ENCODE data around the gene OR51Q1. TPM values are rescaled to one million over a fixed set of nuclear protein-coding genes. Genes with fewer than 3 reads are reported as not detected.

The OR51Q1 gene
- total RNA-seq, 2 donors from 2014 or later = 0.24 to 1.6 TPM

DNA sequence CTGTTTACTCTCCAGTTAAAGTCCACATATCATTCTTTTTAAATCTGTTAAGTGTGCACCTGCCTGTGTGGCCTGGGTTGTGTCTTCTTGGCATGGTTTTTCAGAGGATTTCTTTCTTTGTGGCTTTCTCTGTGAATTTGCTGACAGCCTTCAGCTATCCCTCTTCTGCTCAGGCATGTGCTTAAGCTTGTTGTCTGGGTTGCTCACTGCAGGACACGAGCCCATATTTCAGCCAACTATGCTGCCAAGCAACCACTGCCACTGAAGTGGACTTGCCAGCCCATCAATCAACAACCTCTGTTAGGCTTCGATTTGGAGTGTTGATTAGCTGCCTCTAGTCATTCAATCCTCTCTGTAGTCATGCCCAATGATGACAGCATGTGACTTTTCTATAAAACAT lies 45.6 kb downstream of the OR51Q1 start:
- TF ChIP-seq, protein P1, sequence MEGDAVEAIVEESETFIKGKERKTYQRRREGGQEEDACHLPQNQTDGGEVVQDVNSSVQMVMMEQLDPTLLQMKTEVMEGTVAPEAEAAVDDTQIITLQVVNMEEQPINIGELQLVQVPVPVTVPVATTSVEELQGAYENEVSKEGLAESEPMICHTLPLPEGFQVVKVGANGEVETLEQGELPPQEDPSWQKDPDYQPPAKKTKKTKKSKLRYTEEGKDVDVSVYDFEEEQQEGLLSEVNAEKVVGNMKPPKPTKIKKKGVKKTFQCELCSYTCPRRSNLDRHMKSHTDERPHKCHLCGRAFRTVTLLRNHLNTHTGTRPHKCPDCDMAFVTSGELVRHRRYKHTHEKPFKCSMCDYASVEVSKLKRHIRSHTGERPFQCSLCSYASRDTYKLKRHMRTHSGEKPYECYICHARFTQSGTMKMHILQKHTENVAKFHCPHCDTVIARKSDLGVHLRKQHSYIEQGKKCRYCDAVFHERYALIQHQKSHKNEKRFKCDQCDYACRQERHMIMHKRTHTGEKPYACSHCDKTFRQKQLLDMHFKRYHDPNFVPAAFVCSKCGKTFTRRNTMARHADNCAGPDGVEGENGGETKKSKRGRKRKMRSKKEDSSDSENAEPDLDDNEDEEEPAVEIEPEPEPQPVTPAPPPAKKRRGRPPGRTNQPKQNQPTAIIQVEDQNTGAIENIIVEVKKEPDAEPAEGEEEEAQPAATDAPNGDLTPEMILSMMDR (conservative IDR thresholded peaks at IDR 0.05) = no peak
- H3K4me3 ChIP-seq (ENCODE audit: low read length) = no peak overlapping the region
- WGBS, 2 experiments (ENCODE audit: insufficient coverage in 1 of 2, insufficient read length in 1 of 2) = 85% methylated on average over 2 of the region's 2 CpGs; no CpG with 5 or more reads in 1 of the 2 experiments
- Mint-ChIP-seq H3K27ac (no peak overlapping the region), H3K4me3 (no peak overlapping the region), H3K4me1 (no peaks in the 10 kb centered on the region), H3K36me3 (ENCODE audit: low read depth) (no peaks in the 10 kb centered on the region), H3K9me3 (no peaks in the 10 kb centered on the region), H3K27me3 (ENCODE audit: insufficient read depth) (no peaks in the 10 kb centered on the region)
- no peaks in the 10 kb centered on the region for H3K4me1 ChIP-seq (ENCODE audit: control insufficient read depth, insufficient read depth, low read length)
- H3K27ac ChIP-seq (ENCODE audit: low read depth, low read length) = no peak overlapping the region
- no peak overlapping the region for H3K9ac ChIP-seq (ENCODE audit: extremely low read depth, low read length, poor library complexity, severe bottlenecking)
- no peaks in the 10 kb centered on the region for H3K9me3 ChIP-seq (ENCODE audit: control insufficient read depth, low read length)
- no peaks in the 10 kb centered on the region for H3K27me3 ChIP-seq (ENCODE audit: control insufficient read depth, insufficient read depth, low read length, poor library complexity, severe bottlenecking)
- DNase-seq = no peak
- H3K36me3 ChIP-seq (ENCODE audit: control insufficient read depth, insufficient read depth, low read length) = no peaks in the 10 kb centered on the region

Other genes starting within 250 kb of the OR51Q1 start
- gene OR51V1, start 221.4 kb upstream of the OR51Q1 start, total RNA-seq = not detected
- not detected for gene HBB, start 195.0 kb upstream of the OR51Q1 start, total RNA-seq
- not detected for gene HBD, start 187.6 kb upstream of the OR51Q1 start, total RNA-seq
- not detected for gene HBG1, start 172.3 kb upstream of the OR51Q1 start, total RNA-seq
- gene HBG2, start 167.3 kb upstream of the OR51Q1 start, total RNA-seq = under 1 TPM; 0.59 to 0.62 TPM
- 1 to 10 TPM in 1 of 2 donors, under 1 TPM in 1; 0.81 to 6.1 TPM for gene HBE1, start 152.2 kb upstream of the OR51Q1 start, total RNA-seq
- gene OR51B4, start 120.2 kb upstream of the OR51Q1 start, total RNA-seq = not detected
- gene OR51B2, start 97.8 kb upstream of the OR51Q1 start, total RNA-seq = under 1 TPM in 1 of 2 donors, not detected in 1; 0.51 TPM
- gene OR51B5, start 78.6 kb upstream of the OR51Q1 start, total RNA-seq = 1 to 10 TPM in 1 of 2 donors, under 1 TPM in 1; 0.93 to 1.8 TPM
- gene OR51B6, start 70.6 kb upstream of the OR51Q1 start, total RNA-seq = under 1 TPM in 1 of 2 donors, not detected in 1; 0.29 TPM
- gene OR51M1, start 38.3 kb upstream of the OR51Q1 start, total RNA-seq = 1 to 10 TPM in 1 of 2 donors, under 1 TPM in 1; 0.55 to 1.1 TPM
- gene OR51I1, start 19.4 kb downstream of the OR51Q1 start, total RNA-seq = not detected
- not detected for gene OR51I2, start 27.2 kb downstream of the OR51Q1 start, total RNA-seq
- gene OR52D1, start 66.6 kb downstream of the OR51Q1 start, total RNA-seq = not detected
- under 1 TPM in 1 of 2 donors, not detected in 1; 0.24 TPM for gene UBQLN3, start 87.8 kb downstream of the OR51Q1 start, total RNA-seq
- gene UBQLNL, start 94.6 kb downstream of the OR51Q1 start, total RNA-seq = under 1 TPM; 0.20 to 0.26 TPM
- gene OR52H1, start 126.4 kb downstream of the OR51Q1 start, total RNA-seq = not detected
- not detected for gene OR52B6, start 158.8 kb downstream of the OR51Q1 start, total RNA-seq
- 10 to 100 TPM; 17.4 to 26.1 TPM for gene TRIM6, start 174.5 kb downstream of the OR51Q1 start, total RNA-seq
- 1 to 10 TPM in 1 of 2 donors, under 1 TPM in 1; 0.68 to 1.2 TPM for gene TRIM34, start 202.9 kb downstream of the OR51Q1 start, total RNA-seq

Measured in endodermal cell (in vitro differentiated cells).